Cerebellar cortex (tissue), 1 donor: ENCODE results near the gene MBTD1.

Source experiments
- DNase-seq: peaks from one replicate; pipeline ENCODE4 v3.0.0-alpha.2; 2015; ENCODE audit warnings: low spot score

MBTD1 gene

GRCh38 chr17:51147650-51148049 is 112.2 kb downstream of the MBTD1 start:
- no peak for DNase-seq

- DNase-seq = no peak
Observed at GRCh38 chr17:51144266-51145022, 115.4 kb downstream of the MBTD1 start.

DNA sequence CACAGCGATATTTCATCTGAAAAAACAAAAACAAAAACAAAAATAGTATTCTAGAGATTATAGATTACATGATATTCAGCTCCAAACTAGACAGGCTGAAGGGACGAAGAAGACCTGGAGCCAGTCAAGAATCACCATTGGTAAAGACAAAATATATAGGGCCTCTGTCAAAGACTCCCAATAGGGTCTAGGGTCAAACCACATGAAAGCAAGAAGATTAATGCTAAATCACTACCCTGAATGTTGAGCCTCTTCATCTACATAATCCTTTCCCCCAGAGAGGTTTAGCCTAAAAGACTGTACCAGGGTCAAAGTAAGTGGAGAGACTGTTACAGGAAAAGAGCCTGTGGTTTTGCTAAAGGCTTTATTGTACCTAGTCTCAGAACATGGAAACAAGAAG is 117.3 kb downstream of the MBTD1 start:
- no peak for DNase-seq

DNA sequence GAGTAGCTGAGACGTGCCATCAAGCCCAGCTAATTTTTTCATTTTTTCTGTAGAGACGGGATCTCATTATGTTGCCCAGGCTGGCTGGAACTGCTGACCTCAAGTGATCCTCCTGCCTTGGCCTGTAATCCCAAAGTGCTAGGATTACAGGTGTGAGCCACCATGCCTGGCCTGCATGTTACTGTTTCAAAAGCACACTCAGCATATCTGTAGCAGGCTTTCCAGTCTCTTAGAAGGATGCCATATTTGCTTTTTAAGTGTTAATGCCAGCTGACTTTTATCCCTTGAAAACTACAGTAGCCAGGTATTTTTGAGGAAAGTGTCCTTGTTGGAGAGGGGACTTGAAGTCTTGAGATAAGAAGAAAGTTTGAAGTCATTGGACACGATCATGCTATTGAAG is 123.9 kb downstream of the MBTD1 start:
- DNase-seq = no peak

DNA sequence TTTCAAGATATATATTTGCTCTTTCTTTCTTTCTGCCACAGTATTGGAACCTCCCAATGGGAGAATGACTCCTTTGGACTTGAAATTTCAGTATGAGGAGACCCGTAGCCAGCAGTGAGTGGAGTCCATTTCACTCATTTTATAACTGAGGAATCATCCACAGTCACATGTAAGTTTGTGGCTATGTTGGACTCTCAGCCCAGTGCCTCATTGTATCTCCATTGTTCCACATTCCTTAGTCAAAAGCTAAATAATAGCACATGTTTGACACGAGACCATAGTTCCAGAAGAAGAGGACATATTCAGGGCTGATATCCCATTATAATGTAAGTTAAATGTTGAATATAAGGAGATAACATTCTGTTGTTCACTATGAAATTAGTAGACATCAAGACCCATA is 126.5 kb downstream of the MBTD1 start:
- DNase-seq = no peak

DNA sequence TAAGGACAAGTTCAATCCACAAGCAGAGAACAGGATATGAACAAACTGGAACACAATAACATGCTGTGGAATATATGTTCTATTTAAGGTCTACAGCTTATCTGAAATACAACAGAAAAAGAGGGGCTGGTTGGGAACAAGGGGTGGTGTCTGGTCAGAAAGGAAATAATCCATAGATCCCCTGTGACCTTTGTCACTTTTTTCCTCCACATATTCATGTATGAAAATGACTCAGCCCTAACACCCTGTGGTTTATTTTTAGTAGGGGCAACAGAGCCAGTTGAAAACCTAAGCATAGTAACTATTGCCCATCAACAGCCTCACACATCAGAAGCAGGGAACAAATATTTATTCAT is 126.9 kb downstream of the MBTD1 start:
- DNase-seq = no peak

DNA sequence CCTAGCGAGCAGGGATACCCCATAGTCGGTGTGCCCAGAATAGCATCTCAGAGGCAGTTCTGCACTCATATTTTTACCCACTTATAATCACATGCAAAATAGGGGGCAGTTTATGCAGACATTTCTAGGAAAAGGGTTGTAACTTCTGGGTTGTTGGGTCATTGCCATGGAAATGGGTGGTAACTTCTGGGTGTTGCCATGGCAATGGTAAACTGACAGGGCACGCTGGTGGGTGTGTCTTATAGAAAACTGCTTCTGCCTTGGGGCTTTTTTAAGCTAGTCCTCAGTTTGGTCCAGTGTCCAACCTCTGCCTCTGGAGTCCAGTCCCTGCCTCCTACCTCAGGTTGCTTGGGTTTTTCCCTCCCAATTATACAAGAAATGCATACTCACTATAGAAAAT is 131.8 kb downstream of the MBTD1 start:
- no peak for DNase-seq
